Loucy (cell line): ENCODE measurements around the gene SMIM35.
"Not testable (repeated sequence)": the region's sequence is repeated elsewhere in the genome, so short reads cannot be mapped to it uniquely, and the experiment has no call there.

Experiments used
- H2AFZ ChIP-seq: fragments of 200-600 bp; sonication (generic); 2 replicates; pipeline ENCODE4 v1.6.0; 2016; ENCODE audit warnings: antibody characterized with exemption, mild to moderate bottlenecking, low read length, moderate library complexity
- H3F3A ChIP-seq: fragments of 200-600 bp; 2 replicates; pipeline ENCODE4 v1.6.0; 2016; ENCODE audit warnings: antibody characterized with exemption, low read depth, mild to moderate bottlenecking
- H3K27me3 ChIP-seq: fragments of 200-600 bp; sonication (generic); 2 replicates; pipeline ENCODE4 v1.6.1; 2014; ENCODE audit warnings: low read length, mild to moderate bottlenecking; ENCODE audit not compliant: insufficient read depth, poor library complexity, severe bottlenecking
- H3K36me3 ChIP-seq: fragments of 200-600 bp; sonication (generic); 2 replicates; pipeline ENCODE4 v1.6.1; 2016; ENCODE audit warnings: low read length; ENCODE audit not compliant: insufficient read depth
- H3K4me1 ChIP-seq: fragments of 200-600 bp; sonication (generic); 2 replicates; pipeline ENCODE4 v1.5.1; 2014; ENCODE audit warnings: low read length, mild to moderate bottlenecking; ENCODE audit not compliant: insufficient read depth, poor library complexity, severe bottlenecking
- H3K4me2 ChIP-seq: fragments of 200-600 bp; sonication (generic); 2 replicates; pipeline ENCODE4 v1.6.0; 2014; ENCODE audit warnings: antibody characterized with exemption, low read length, low read depth, mild to moderate bottlenecking; ENCODE audit not compliant: poor library complexity, severe bottlenecking
- H3K4me3 ChIP-seq: fragments of 200-600 bp; sonication (generic); 2 replicates; pipeline ENCODE4 v1.5.1; 2014; ENCODE audit warnings: low read length, mild to moderate bottlenecking, mixed read lengths; ENCODE audit not compliant: poor library complexity, severe bottlenecking
- H3K79me2 ChIP-seq: fragments of 200-600 bp; sonication (generic); 2 replicates; pipeline ENCODE4 v1.6.1; 2014; ENCODE audit warnings: low read length; ENCODE audit not compliant: insufficient read depth
- H3K9ac ChIP-seq: fragments of 200-600 bp; sonication (generic); 2 replicates; pipeline ENCODE4 v1.6.0; 2014; ENCODE audit warnings: mild to moderate bottlenecking, low read depth, low read length, moderate library complexity; ENCODE audit not compliant: poor library complexity, severe bottlenecking
- H3K9me2 ChIP-seq: fragments of 200-600 bp; sonication (generic); replicated peaks from 2 replicates; pipeline ENCODE4 v1.6.1; 2016; ENCODE audit warnings: low read depth, low read length, mixed read lengths
- H3K9me3 ChIP-seq: fragments of 200-600 bp; sonication (generic); 2 replicates; pipeline ENCODE4 v1.6.1; 2014; ENCODE audit warnings: mild to moderate bottlenecking, antibody characterized with exemption, low read length, low read depth; ENCODE audit not compliant: insufficient read depth
- H4K20me1 ChIP-seq: fragments of 200-600 bp; sonication (generic); 2 replicates; pipeline ENCODE4 v1.6.0; 2014; ENCODE audit warnings: antibody characterized with exemption, low read length, mild to moderate bottlenecking; ENCODE audit not compliant: insufficient read depth, poor library complexity, severe bottlenecking
- EZH2phosphoT487 ChIP-seq: fragments of 200-600 bp; IDR thresholded peaks from 2 replicates; pipeline ENCODE4 v1.6.1; 2018; ENCODE audit warnings: antibody characterized with exemption, mild to moderate bottlenecking, moderate library complexity, borderline replicate concordance
- TF ChIP-seq, protein P1 (sequence below): fragments of 200-600 bp; sonication (generic); conservative IDR thresholded peaks from 2 replicates; pipeline ENCODE4 v1.5.1; 2014; ENCODE audit warnings: mild to moderate bottlenecking, antibody characterized with exemption, low read length

SMIM35 gene

GRCh38 chr11:117979481-117980211, 107.1 kb downstream of the SMIM35 start:
- Histone ChIP-seq H3K79me2 (no peaks in the 10 kb centered on the region), H3K4me2 (no peak overlapping the region), H3K27me3 (no peaks in the 10 kb centered on the region), H2AFZ (peak overlapping the region; percentile 45; the same call in 1 of the 2 replicates), H3K4me1 (peaks cover 24% of the 10 kb centered on the region), H3K9me2 (no peaks in the 10 kb centered on the region), H3F3A (no peaks in the 10 kb centered on the region), H3K9me3 (no peaks in the 10 kb centered on the region), H3K9ac (no peak overlapping the region), H3K4me3 (no peak overlapping the region), H4K20me1 (no peaks in the 10 kb centered on the region), H3K36me3 (no peaks in the 10 kb centered on the region)
- no peak for TF ChIP-seq EZH2phosphoT487
- TF ChIP-seq, protein P1, sequence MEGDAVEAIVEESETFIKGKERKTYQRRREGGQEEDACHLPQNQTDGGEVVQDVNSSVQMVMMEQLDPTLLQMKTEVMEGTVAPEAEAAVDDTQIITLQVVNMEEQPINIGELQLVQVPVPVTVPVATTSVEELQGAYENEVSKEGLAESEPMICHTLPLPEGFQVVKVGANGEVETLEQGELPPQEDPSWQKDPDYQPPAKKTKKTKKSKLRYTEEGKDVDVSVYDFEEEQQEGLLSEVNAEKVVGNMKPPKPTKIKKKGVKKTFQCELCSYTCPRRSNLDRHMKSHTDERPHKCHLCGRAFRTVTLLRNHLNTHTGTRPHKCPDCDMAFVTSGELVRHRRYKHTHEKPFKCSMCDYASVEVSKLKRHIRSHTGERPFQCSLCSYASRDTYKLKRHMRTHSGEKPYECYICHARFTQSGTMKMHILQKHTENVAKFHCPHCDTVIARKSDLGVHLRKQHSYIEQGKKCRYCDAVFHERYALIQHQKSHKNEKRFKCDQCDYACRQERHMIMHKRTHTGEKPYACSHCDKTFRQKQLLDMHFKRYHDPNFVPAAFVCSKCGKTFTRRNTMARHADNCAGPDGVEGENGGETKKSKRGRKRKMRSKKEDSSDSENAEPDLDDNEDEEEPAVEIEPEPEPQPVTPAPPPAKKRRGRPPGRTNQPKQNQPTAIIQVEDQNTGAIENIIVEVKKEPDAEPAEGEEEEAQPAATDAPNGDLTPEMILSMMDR, result no peak

GRCh38 chr11:117978991-117979390, 107.8 kb downstream of the SMIM35 start:
- H3K36me3 ChIP-seq, result no peaks in the 10 kb centered on the region
- H3K4me2 ChIP-seq, result no peak overlapping the region
- peaks cover 24% of the 10 kb centered on the region for H3K4me1 ChIP-seq
- H3K27me3 ChIP-seq, result no peaks in the 10 kb centered on the region
- H2AFZ ChIP-seq, result no peak overlapping the region; the same call in 1 of the 2 replicates
- H3K79me2 ChIP-seq, result no peaks in the 10 kb centered on the region
- H4K20me1 ChIP-seq, result no peaks in the 10 kb centered on the region
- no peaks in the 10 kb centered on the region for H3K9me3 ChIP-seq
- H3K9me2 ChIP-seq, result no peaks in the 10 kb centered on the region
- H3F3A ChIP-seq, result no peaks in the 10 kb centered on the region
- TF ChIP-seq, protein P1, result no peak
- TF ChIP-seq EZH2phosphoT487, result no peak
- no peak overlapping the region for H3K4me3 ChIP-seq
- no peak overlapping the region for H3K9ac ChIP-seq

- H4K20me1 ChIP-seq, H3K9me2 ChIP-seq: not testable (repeated sequence)
- peaks cover 24% of the 10 kb centered on the region for H3K4me1 ChIP-seq
Observed at GRCh38 chr11:117978291-117978910, 108.4 kb downstream of the SMIM35 start.

GRCh38 chr11:117977612-117978264, 109.0 kb downstream of the SMIM35 start:
- not testable (repeated sequence) for H3K27me3 ChIP-seq, H4K20me1 ChIP-seq, H2AFZ ChIP-seq, H3K79me2 ChIP-seq, H3K4me3 ChIP-seq, H3K9me2 ChIP-seq, H3K36me3 ChIP-seq, H3K9me3 ChIP-seq, H3K9ac ChIP-seq, H3F3A ChIP-seq, H3K4me2 ChIP-seq
- H3K4me1 ChIP-seq, result peaks cover 31% of the 10 kb centered on the region

More at GRCh38 chr11:117978291-117978910, 108.4 kb downstream of the SMIM35 start:
- not testable (repeated sequence) for H3K4me2 ChIP-seq, H3K36me3 ChIP-seq, H3K9ac ChIP-seq, H3F3A ChIP-seq, H3K79me2 ChIP-seq, H3K9me3 ChIP-seq, H3K4me3 ChIP-seq, H2AFZ ChIP-seq, H3K27me3 ChIP-seq
